ENCODE measurements around the gene FUOM.

Gene FUOM

GRCh38 chr10:133349577-133350011 lies 8.2 kb downstream of the FUOM start:
- no peak for DNase-seq

GRCh38 chr10:133349160-133349568 lies 8.7 kb downstream of the FUOM start:
- DNase-seq = no peak

- DNase-seq = no peak
These were observed 9.9 kb downstream of the FUOM start for GRCh38 chr10:133347710-133348517.

GRCh38 chr10:133346413-133346812 lies 11.4 kb downstream of the FUOM start:
- DNase-seq = no peak

- no peak for DNase-seq
These were observed 13.6 kb downstream of the FUOM start for GRCh38 chr10:133344236-133344635.

DNA sequence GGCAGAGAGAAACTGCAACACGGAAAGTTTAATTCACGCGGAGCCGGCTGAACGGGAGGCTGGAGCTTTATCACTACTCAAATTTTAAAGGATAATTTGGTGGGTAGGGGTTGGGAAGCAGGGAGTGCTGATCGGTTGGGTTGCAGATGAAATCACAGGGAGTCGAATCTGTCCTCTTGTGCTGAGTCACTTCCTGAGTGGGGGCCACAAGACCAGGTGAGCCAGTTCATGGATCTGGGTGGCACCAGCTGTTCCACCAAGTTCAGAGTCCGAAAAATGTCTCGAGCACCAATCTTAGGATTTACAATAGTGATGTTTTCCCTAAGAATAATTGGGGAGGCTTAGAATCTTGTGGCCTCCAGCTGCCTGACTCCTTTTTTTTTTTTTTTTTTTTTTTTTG lies 14.3 kb downstream of the FUOM start:
- no peak for DNase-seq

DNA sequence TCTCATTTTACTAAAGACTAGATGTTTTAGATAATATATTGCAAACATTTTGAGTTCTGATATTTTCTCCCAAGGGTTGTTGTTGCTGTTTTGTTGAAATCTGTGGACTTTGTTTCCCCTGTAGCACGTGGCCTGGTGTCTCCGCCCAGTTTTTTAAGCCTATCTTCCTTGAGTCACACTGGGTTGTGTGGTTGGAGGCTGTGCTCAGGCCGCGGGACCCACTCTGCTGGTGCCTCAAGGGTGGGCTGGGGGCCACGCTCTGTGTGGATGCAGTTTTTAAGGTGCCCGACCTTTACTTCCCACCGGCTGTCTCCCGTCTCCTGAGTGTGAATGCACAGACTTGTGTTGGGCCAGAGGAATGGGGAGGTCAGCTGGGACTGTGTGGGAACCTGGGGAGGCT lies 14.9 kb downstream of the FUOM start:
- no peak for DNase-seq

GRCh38 chr10:133341983-133342382 lies 15.8 kb downstream of the FUOM start:
- DNase-seq = no peak

DNA sequence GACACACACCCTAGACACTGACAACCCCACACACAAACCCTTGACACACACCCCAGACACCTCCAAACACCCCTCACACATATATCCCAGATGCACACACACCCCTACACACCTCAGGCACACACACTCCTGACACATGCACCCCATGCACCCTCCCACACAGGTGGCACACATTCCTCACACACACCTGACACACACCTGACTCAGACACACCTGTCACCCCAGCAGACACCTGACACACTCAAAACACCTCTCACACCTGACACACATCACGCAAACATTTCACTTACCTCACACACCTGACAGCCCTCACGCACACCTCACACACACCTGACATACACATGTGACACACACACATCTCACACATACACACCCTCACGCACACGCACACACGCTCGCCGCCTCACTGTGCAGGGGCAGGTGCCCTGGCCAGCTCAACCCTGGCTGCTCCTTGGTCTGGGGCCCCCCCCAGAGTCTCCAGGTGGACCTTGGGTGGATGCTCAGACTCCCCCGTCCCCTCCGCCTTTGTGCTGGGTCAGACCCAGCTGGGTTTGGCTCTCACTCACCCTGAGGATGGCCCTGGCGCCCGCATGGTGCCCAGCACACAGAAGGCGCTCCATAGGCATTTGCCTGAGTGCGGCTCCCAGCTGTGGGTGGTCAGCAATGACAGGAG lies 18.0 kb downstream of the FUOM start:
- DNase-seq = no peak

GRCh38 chr10:133338080-133339071 lies 19.4 kb downstream of the FUOM start:
- no peak for DNase-seq

DNA sequence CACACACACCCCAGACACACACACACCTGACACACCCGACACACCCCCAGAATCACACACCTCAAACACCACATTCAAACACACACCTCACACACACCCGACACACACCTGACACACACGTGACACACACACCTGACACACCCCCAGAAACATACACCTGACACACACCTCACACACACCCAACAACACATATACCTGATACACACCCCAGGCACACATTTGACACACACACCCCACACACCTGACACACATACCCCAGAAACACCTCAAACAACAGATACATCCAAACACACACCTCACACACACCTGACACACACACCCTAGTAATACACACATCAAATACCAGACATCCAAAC lies 20.5 kb downstream of the FUOM start:
- DNase-seq = no peak

DNA sequence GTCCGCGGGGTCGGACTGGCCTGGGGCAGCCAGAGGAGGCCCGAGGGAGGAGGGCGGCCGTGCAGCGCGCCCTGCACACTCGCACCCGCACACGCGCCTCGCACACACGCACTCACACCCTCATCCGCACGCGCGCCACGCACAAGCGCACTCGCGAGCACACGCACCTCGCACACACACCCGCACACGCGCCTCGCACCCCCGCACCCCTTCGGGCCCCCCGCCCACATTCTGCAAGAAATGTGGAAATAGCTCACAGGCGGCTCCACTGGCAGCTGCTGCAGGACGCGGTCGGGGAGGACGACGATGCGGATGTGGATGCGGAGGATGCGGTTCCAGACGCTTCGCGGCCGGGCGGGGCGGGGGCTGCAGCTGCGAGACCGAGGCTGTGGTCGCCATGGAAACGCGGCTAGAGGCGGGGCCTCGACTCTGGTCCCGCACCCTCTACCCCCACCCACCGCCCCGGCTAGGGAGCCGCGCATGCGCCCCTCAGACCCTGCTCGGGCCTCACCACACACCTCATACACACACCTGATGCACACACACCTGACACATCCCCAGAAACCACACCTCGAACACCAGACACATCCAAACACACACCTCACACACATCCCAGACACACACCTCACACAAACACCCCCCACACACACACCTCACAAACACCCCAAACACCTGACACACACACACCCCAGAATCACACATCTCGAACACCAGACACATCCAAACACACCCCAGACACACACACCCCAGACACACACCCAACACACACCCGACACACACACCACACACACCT lies 21.0 kb downstream of the FUOM start, which contains the start of gene CALY:
CALY (minus strand) TSS at position 320 of the 793 bp plus-strand sequence. CDS start 7,907 bp downstream, outside the sequence.
- peak; percentile 76 for DNase-seq

- no peak for DNase-seq
These were observed 21.7 kb downstream of the FUOM start for GRCh38 chr10:133336118-133336576.

GRCh38 chr10:133335246-133336117 lies 22.3 kb downstream of the FUOM start:
- peak; percentile 70 for DNase-seq

- DNase-seq = no peak
These were observed 23.1 kb downstream of the FUOM start for GRCh38 chr10:133334503-133335245.

- no peak for DNase-seq
These were observed 24.7 kb downstream of the FUOM start for GRCh38 chr10:133332936-133333699.

DNA sequence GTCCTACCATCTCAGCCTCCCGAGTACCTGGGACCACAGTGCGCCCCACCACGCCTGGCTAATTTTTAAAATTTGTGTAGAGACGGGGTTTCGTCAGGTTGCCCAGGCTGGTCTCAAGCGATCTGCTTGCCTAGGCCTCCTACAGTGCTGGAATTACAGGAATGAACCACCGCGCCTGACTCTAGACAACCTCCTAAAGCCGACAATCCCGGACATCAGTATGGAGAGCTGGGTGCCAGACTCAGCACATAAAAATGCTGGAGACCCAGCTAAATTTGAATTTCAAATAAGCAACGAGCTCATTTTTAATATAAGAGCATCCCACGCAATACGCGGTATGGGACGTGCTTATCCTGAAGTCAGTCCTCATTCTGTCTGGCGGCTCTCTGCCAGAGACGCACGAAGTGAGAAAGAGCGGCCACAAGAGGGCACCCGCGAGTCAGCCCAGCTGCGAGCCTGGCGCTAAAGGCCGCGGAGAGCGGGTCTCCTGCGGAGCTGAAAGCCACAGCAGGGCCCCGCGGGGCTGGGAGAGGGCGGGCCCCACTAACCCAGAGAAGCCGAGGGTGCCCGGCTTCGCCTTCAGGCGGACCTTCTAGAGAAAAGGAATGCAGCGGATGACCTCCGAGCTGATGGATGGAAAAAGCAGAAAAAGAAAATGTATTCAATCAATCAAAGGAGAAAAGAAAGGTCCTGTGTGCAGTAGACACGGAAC lies 28.2 kb downstream of the FUOM start:
- DNase-seq = peak; percentile 81
